ENCODE results near the gene ABCB9.

DNA sequence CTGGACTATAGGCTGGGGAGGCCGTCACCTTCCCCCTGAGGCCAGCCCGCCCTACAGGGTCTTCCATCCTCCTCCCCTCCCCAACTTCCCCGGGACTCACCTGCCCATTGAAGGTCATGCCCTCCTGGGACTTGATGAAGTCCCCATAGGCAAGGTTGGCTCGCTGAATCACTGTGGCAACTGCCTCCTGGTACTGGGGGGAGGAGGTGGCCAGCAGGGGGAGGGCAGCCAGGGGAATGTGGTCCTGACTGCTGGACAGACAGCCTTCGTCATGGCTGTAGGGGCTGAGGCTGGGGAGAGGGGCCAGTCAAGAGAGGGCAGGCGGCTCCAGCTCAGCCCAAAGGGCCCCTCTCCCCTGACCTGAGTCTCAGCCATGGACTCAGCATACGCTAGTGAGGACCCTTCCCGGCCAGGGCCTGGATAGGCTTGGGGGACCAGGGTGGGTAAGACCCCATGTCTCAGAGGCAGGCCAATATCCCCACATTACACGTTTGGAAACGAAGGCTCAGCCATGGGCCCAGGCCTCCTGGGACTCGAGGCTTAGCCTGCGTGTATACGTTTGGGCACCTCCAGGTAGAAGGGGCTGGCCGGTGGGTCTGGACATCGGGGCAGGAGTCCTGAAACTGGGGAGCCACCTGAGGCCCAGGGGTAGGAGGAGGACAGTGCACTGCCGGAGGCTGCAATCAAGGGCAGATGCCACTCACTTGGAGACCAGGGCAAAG lies 30.5 kb upstream of the ABCB9 start:
- TF ChIP-seq EZH2 (IDR thresholded peaks at IDR 0.05; ENCODE audit: low read depth, unreplicated experiment) (no peak), POLR2AphosphoS5 (IDR thresholded peaks at IDR 0.05; ENCODE audit: low read depth) (no peak), EZH2phosphoT487 (IDR thresholded peaks at IDR 0.05; ENCODE audit: unreplicated experiment) (no peak), CREB1 (CRISPR knock-in tag; IDR thresholded peaks at IDR 0.05; ENCODE audit: low read depth) (no peak), NANOG (IDR thresholded peaks at IDR 0.05; ENCODE audit: borderline replicate concordance) (no peak)
- TF ChIP-seq, protein P1, sequence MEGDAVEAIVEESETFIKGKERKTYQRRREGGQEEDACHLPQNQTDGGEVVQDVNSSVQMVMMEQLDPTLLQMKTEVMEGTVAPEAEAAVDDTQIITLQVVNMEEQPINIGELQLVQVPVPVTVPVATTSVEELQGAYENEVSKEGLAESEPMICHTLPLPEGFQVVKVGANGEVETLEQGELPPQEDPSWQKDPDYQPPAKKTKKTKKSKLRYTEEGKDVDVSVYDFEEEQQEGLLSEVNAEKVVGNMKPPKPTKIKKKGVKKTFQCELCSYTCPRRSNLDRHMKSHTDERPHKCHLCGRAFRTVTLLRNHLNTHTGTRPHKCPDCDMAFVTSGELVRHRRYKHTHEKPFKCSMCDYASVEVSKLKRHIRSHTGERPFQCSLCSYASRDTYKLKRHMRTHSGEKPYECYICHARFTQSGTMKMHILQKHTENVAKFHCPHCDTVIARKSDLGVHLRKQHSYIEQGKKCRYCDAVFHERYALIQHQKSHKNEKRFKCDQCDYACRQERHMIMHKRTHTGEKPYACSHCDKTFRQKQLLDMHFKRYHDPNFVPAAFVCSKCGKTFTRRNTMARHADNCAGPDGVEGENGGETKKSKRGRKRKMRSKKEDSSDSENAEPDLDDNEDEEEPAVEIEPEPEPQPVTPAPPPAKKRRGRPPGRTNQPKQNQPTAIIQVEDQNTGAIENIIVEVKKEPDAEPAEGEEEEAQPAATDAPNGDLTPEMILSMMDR (conservative IDR thresholded peaks at IDR 0.05; ENCODE audit: low read depth in 2 of 2) = no peak; a peak in 1 of 4 replicates
- TF ChIP-seq, protein P2, sequence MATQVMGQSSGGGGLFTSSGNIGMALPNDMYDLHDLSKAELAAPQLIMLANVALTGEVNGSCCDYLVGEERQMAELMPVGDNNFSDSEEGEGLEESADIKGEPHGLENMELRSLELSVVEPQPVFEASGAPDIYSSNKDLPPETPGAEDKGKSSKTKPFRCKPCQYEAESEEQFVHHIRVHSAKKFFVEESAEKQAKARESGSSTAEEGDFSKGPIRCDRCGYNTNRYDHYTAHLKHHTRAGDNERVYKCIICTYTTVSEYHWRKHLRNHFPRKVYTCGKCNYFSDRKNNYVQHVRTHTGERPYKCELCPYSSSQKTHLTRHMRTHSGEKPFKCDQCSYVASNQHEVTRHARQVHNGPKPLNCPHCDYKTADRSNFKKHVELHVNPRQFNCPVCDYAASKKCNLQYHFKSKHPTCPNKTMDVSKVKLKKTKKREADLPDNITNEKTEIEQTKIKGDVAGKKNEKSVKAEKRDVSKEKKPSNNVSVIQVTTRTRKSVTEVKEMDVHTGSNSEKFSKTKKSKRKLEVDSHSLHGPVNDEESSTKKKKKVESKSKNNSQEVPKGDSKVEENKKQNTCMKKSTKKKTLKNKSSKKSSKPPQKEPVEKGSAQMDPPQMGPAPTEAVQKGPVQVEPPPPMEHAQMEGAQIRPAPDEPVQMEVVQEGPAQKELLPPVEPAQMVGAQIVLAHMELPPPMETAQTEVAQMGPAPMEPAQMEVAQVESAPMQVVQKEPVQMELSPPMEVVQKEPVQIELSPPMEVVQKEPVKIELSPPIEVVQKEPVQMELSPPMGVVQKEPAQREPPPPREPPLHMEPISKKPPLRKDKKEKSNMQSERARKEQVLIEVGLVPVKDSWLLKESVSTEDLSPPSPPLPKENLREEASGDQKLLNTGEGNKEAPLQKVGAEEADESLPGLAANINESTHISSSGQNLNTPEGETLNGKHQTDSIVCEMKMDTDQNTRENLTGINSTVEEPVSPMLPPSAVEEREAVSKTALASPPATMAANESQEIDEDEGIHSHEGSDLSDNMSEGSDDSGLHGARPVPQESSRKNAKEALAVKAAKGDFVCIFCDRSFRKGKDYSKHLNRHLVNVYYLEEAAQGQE (IDR thresholded peaks at IDR 0.05; ENCODE audit: unreplicated experiment) = no peak
